Astrocyte (in vitro differentiated cells and primary cell): ENCODE results near the gene ANKS6. TPM values are rescaled to one million over a fixed set of nuclear protein-coding genes. Genes with fewer than 3 reads are reported as not detected.

ENCODE experiments used
- DNase-seq: peaks from one replicate; pipeline ENCODE4 v3.0.0-alpha.2; 2010; ENCODE audit warnings: low read depth
- FAIRE-seq: peaks from 2 replicates; lab custom pipeline; 2011; peaks lifted over from hg19 to GRCh38; lab: Jason Lieb, UNC
- H2AFZ ChIP-seq: 2 replicates; pipeline ENCODE4 v1.6.0; 2012; ENCODE audit warnings: low read depth, low read length, inconsistent platforms
- H3K27ac ChIP-seq: 2 replicates; pipeline ENCODE4 v1.5.1; 2011; ENCODE audit warnings: low read depth, low read length, inconsistent platforms
- H3K27me3 ChIP-seq: 2 replicates; pipeline ENCODE4 v1.6.0; 2011; ENCODE audit warnings: low read length, inconsistent platforms; ENCODE audit not compliant: insufficient read depth
- H3K36me3 ChIP-seq: 2 replicates; pipeline ENCODE4 v1.5.1; 2011; ENCODE audit warnings: low read length, inconsistent platforms; ENCODE audit not compliant: insufficient read depth
- H3K4me1 ChIP-seq: 2 replicates; pipeline ENCODE4 v1.5.1; 2011; ENCODE audit warnings: low read length, inconsistent platforms; ENCODE audit not compliant: insufficient read depth
- H3K4me2 ChIP-seq: 2 replicates; pipeline ENCODE4 v1.6.0; 2012; ENCODE audit warnings: low read length, inconsistent platforms
- H3K4me3 ChIP-seq: 2 replicates; pipeline ENCODE4 v1.5.1; 2011; ENCODE audit warnings: low read depth, mild to moderate bottlenecking, low read length, inconsistent platforms; ENCODE audit not compliant: insufficient read depth
- H3K79me2 ChIP-seq: 2 replicates; pipeline ENCODE4 v1.6.0; 2012; ENCODE audit warnings: mild to moderate bottlenecking, low read length, inconsistent platforms; ENCODE audit not compliant: insufficient read depth
- H3K9ac ChIP-seq: 2 replicates; pipeline ENCODE4 v1.6.0; 2012; ENCODE audit warnings: mild to moderate bottlenecking, low read length, inconsistent platforms
- H3K9me3 ChIP-seq: 2 replicates; pipeline ENCODE4 v1.5.1; 2012; ENCODE audit warnings: low read depth, mild to moderate bottlenecking, low read length, inconsistent platforms; ENCODE audit not compliant: insufficient read depth
- H4K20me1 ChIP-seq: 2 replicates; pipeline ENCODE4 v1.6.0; 2012; ENCODE audit warnings: low read length, inconsistent platforms; ENCODE audit not compliant: insufficient read depth
- H3K27ac Mint-ChIP-seq: one replicate; pipeline ENCODE4 v1.8.0; 2021; ENCODE audit warnings: mild to moderate bottlenecking, mixed read lengths; ENCODE audit not compliant: unreplicated experiment
- H3K27me3 Mint-ChIP-seq: one replicate; pipeline ENCODE4 v1.8.0; 2021; ENCODE audit warnings: low read depth, mixed read lengths; ENCODE audit not compliant: unreplicated experiment
- H3K36me3 Mint-ChIP-seq: one replicate; pipeline ENCODE4 v1.8.0; 2021; ENCODE audit warnings: low read depth, mixed read lengths; ENCODE audit not compliant: unreplicated experiment
- H3K4me1 Mint-ChIP-seq: one replicate; pipeline ENCODE4 v1.8.0; 2021; ENCODE audit warnings: low read depth, mixed read lengths; ENCODE audit not compliant: unreplicated experiment
- H3K4me3 Mint-ChIP-seq: one replicate; pipeline ENCODE4 v1.8.0; 2021; ENCODE audit warnings: mild to moderate bottlenecking, moderate library complexity, mixed read lengths; ENCODE audit not compliant: unreplicated experiment
- H3K9me3 Mint-ChIP-seq: one replicate; pipeline ENCODE4 v1.8.0; 2021; ENCODE audit warnings: mild to moderate bottlenecking, mixed read lengths; ENCODE audit not compliant: unreplicated experiment
- EZH2 ChIP-seq: IDR thresholded peaks from 2 replicates; pipeline ENCODE4 v1.6.1; 2012; ENCODE audit warnings: mild to moderate bottlenecking, low read length, inconsistent platforms; ENCODE audit not compliant: insufficient read depth
- total RNA-seq: library from RNA; stranded (reverse); gene quantifications from 2 replicates; pipeline ENCODE4 v1.2.1, GENCODE V29; 2021
- TF ChIP-seq, protein P1 (sequence below): IDR thresholded peaks from 2 replicates; pipeline ENCODE4 v1.5.1; 2011; ENCODE audit warnings: low read depth, mild to moderate bottlenecking, inconsistent platforms, low read length, moderate library complexity; ENCODE audit not compliant: insufficient read depth

Gene ANKS6
- total RNA-seq, 1 donor from 2014 or later = 16.7 TPM

- Mint-ChIP-seq H3K36me3 (peaks cover 29% of the 10 kb centered on the region), H3K9me3 (peaks cover 8% of the 10 kb centered on the region), H3K4me1 (no peaks in the 10 kb centered on the region), H3K27me3 (peaks cover 2% of the 10 kb centered on the region), H3K4me3 (no peak overlapping the region), H3K27ac (no peak overlapping the region)
- Histone ChIP-seq H3K4me3 (no peak overlapping the region), H3K4me2 (no peak overlapping the region), H3K4me1 (no peaks in the 10 kb centered on the region), H3K9ac (no peak overlapping the region), H3K9me3 (no peaks in the 10 kb centered on the region), H4K20me1 (no peaks in the 10 kb centered on the region), H2AFZ (no peak overlapping the region), H3K27me3 (no peaks in the 10 kb centered on the region), H3K36me3 (peaks cover 4% of the 10 kb centered on the region), H3K79me2 (no peaks in the 10 kb centered on the region), H3K27ac (no peak overlapping the region)
- TF ChIP-seq, protein P1, sequence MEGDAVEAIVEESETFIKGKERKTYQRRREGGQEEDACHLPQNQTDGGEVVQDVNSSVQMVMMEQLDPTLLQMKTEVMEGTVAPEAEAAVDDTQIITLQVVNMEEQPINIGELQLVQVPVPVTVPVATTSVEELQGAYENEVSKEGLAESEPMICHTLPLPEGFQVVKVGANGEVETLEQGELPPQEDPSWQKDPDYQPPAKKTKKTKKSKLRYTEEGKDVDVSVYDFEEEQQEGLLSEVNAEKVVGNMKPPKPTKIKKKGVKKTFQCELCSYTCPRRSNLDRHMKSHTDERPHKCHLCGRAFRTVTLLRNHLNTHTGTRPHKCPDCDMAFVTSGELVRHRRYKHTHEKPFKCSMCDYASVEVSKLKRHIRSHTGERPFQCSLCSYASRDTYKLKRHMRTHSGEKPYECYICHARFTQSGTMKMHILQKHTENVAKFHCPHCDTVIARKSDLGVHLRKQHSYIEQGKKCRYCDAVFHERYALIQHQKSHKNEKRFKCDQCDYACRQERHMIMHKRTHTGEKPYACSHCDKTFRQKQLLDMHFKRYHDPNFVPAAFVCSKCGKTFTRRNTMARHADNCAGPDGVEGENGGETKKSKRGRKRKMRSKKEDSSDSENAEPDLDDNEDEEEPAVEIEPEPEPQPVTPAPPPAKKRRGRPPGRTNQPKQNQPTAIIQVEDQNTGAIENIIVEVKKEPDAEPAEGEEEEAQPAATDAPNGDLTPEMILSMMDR = no peak
- TF ChIP-seq EZH2 = no peak
- no peak for DNase-seq
- no peak for FAIRE-seq
Measured at GRCh38 chr9:98750364-98751060, 45.8 kb downstream of the ANKS6 start.

- Mint-ChIP-seq H3K4me3 (no peak overlapping the region), H3K9me3 (peaks cover 6% of the 10 kb centered on the region), H3K27me3 (peaks cover 2% of the 10 kb centered on the region), H3K36me3 (peaks cover 30% of the 10 kb centered on the region), H3K4me1 (peaks cover 4% of the 10 kb centered on the region), H3K27ac (no peak overlapping the region)
- H3K4me3 ChIP-seq = no peak overlapping the region
- no peak overlapping the region for H3K9ac ChIP-seq
- TF ChIP-seq EZH2 = no peak
- TF ChIP-seq, protein P1 = no peak
- no peak overlapping the region for H2AFZ ChIP-seq
- no peaks in the 10 kb centered on the region for H4K20me1 ChIP-seq
- peaks cover 3% of the 10 kb centered on the region for H3K4me1 ChIP-seq
- H3K27ac ChIP-seq = no peak overlapping the region
- no peak overlapping the region for H3K4me2 ChIP-seq
- no peaks in the 10 kb centered on the region for H3K36me3 ChIP-seq
- no peaks in the 10 kb centered on the region for H3K27me3 ChIP-seq
- no peaks in the 10 kb centered on the region for H3K79me2 ChIP-seq
- DNase-seq (no peak), FAIRE-seq (no peak)
- H3K9me3 ChIP-seq = no peaks in the 10 kb centered on the region
Measured at GRCh38 chr9:98747476-98747875, 48.9 kb downstream of the ANKS6 start.

- Histone ChIP-seq H3K9ac (no peak overlapping the region), H3K79me2 (no peaks in the 10 kb centered on the region), H3K9me3 (no peaks in the 10 kb centered on the region), H3K27ac (no peak overlapping the region), H4K20me1 (no peaks in the 10 kb centered on the region), H3K4me2 (no peak overlapping the region), H3K4me1 (peaks cover 3% of the 10 kb centered on the region), H3K4me3 (no peak overlapping the region), H3K27me3 (no peaks in the 10 kb centered on the region), H2AFZ (no peak overlapping the region), H3K36me3 (no peaks in the 10 kb centered on the region)
- no peak for FAIRE-seq
- peaks cover 2% of the 10 kb centered on the region for H3K27me3 Mint-ChIP-seq
- peaks cover 25% of the 10 kb centered on the region for H3K36me3 Mint-ChIP-seq
- no peak overlapping the region for H3K4me3 Mint-ChIP-seq
- no peak for TF ChIP-seq EZH2
- TF ChIP-seq, protein P1 = no peak
- peaks cover 6% of the 10 kb centered on the region for H3K4me1 Mint-ChIP-seq
- H3K9me3 Mint-ChIP-seq = peaks cover 6% of the 10 kb centered on the region
- DNase-seq = no peak
- H3K27ac Mint-ChIP-seq = no peak overlapping the region
Measured at GRCh38 chr9:98745470-98745869, 50.9 kb downstream of the ANKS6 start.
